ENCODE results near the gene TTLL7. TPM values are rescaled to one million over a fixed set of nuclear protein-coding genes. Genes with fewer than 3 reads are reported as not detected.

Gene TTLL7
- total RNA-seq, 1 experiment from 2014 or later: 7.9 TPM

GRCh38 chr1:83996621-83997020 lies 2.3 kb downstream of the TTLL7 start:
- no peak overlapping the region for H3K27ac Mint-ChIP-seq
- no peak for ATAC-seq
- peaks cover 46% of the 10 kb centered on the region for H3K27me3 Mint-ChIP-seq (ENCODE audit: low read depth)
- H3K4me1 Mint-ChIP-seq: peaks cover 15% of the 10 kb centered on the region
- ChIA-PET POLR2A (no interaction called here), CTCF (no interaction called here)
- DNase-seq (ENCODE audit: low spot score): no peak
- H3K36me3 Mint-ChIP-seq: no peaks in the 10 kb centered on the region
- TF ChIP-seq ZNF317 (CRISPR knock-in tag; IDR thresholded peaks at IDR 0.05; ENCODE audit: borderline replicate concordance, low read depth): no peak
- no peak for TF ChIP-seq IRF1 (CRISPR knock-in tag; IDR thresholded peaks at IDR 0.05)
- TF ChIP-seq, protein P1, sequence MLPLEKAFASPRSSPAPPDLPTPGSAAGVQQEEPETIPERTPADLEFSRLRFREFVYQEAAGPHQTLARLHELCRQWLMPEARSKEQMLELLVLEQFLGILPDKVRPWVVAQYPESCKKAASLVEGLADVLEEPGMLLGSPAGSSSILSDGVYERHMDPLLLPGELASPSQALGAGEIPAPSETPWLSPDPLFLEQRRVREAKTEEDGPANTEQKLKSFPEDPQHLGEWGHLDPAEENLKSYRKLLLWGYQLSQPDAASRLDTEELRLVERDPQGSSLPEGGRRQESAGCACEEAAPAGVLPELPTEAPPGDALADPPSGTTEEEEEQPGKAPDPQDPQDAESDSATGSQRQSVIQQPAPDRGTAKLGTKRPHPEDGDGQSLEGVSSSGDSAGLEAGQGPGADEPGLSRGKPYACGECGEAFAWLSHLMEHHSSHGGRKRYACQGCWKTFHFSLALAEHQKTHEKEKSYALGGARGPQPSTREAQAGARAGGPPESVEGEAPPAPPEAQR (CRISPR knock-in tag; IDR thresholded peaks at IDR 0.05): no peak
- TF ChIP-seq NFATC4 (CRISPR knock-in tag; IDR thresholded peaks at IDR 0.05): no peak
- no peak for TF ChIP-seq AR (CRISPR knock-in tag; IDR thresholded peaks at IDR 0.05)
- TF ChIP-seq ZNF425 (CRISPR knock-in tag; conservative IDR thresholded peaks at IDR 0.05): no peak
- TF ChIP-seq GABPB1 (CRISPR knock-in tag; IDR thresholded peaks at IDR 0.05): no peak
- TF ChIP-seq ATF6 (CRISPR knock-in tag; IDR thresholded peaks at IDR 0.05): no peak
- TF ChIP-seq GTF2I (CRISPR knock-in tag; conservative IDR thresholded peaks at IDR 0.05): no peak
- no peak for TF ChIP-seq ZNF671 (CRISPR knock-in tag; IDR thresholded peaks at IDR 0.05)
- H3K4me3 Mint-ChIP-seq: no peak overlapping the region
- no peaks in the 10 kb centered on the region for H3K9me3 Mint-ChIP-seq

- Mint-ChIP-seq H3K36me3 (no peaks in the 10 kb centered on the region), H3K27ac (no peak overlapping the region), H3K9me3 (no peaks in the 10 kb centered on the region), H3K4me1 (peaks cover 15% of the 10 kb centered on the region), H3K4me3 (no peak overlapping the region), H3K27me3 (ENCODE audit: low read depth) (peaks cover 42% of the 10 kb centered on the region)
- CTCF ChIA-PET: no interaction called here
- POLR2A ChIA-PET: no interaction called here
- DNase-seq (ENCODE audit: low spot score): no peak
- TF ChIP-seq ZNF219 (CRISPR knock-in tag; IDR thresholded peaks at IDR 0.05; ENCODE audit: borderline replicate concordance) (no peak), ZNF121 (CRISPR knock-in tag; IDR thresholded peaks at IDR 0.05) (no peak), STAT6 (CRISPR knock-in tag; conservative IDR thresholded peaks at IDR 0.05; ENCODE audit: low read depth) (no peak), SMAD4 (CRISPR knock-in tag; IDR thresholded peaks at IDR 0.05) (no peak), IRF2 (CRISPR knock-in tag; IDR thresholded peaks at IDR 0.05; ENCODE audit: borderline replicate concordance, low read depth) (no peak), ZNF425 (CRISPR knock-in tag; conservative IDR thresholded peaks at IDR 0.05) (no peak), NFATC4 (CRISPR knock-in tag; IDR thresholded peaks at IDR 0.05) (no peak), ZNF232 (CRISPR knock-in tag; IDR thresholded peaks at IDR 0.05) (no peak), ATF1 (CRISPR knock-in tag; IDR thresholded peaks at IDR 0.05) (no peak)
- TF ChIP-seq, protein P2, sequence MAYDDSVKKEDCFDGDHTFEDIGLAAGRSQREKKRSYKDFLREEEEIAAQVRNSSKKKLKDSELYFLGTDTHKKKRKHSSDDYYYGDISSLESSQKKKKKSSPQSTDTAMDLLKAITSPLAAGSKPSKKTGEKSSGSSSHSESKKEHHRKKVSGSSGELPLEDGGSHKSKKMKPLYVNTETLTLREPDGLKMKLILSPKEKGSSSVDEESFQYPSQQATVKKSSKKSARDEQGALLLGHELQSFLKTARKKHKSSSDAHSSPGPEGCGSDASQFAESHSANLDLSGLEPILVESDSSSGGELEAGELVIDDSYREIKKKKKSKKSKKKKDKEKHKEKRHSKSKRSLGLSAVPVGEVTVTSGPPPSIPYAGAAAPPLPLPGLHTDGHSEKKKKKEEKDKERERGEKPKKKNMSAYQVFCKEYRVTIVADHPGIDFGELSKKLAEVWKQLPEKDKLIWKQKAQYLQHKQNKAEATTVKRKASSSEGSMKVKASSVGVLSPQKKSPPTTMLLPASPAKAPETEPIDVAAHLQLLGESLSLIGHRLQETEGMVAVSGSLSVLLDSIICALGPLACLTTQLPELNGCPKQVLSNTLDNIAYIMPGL (CRISPR knock-in tag; IDR thresholded peaks at IDR 0.05): no peak
- no peak for ATAC-seq
Measured at GRCh38 chr1:83996191-83996590, 2.7 kb downstream of the TTLL7 start.

Data from WTC11 (cell line).